WTC11 (cell line): Measurements from ENCODE around the gene ABCD2.

ENCODE experiments used
- CDX4 ChIP-seq: fragments of 250-450 bp; sonication (Bioruptor Pico); IDR thresholded peaks from 2 replicates; pipeline ENCODE4 v1.9.0; 2021; ENCODE audit warnings: moderate library complexity, mild to moderate bottlenecking, inconsistent platforms, borderline replicate concordance
- PREB ChIP-seq: sonication (generic); formaldehyde crosslinking; IDR thresholded peaks from 2 replicates; pipeline ENCODE4 v1.8.1; 2022; ENCODE audit warnings: mild to moderate bottlenecking, missing genetic modification reagents, moderate library complexity, borderline replicate concordance
- ZNF138 ChIP-seq: sonication (generic); formaldehyde crosslinking; conservative IDR thresholded peaks from 2 replicates; pipeline ENCODE4 v1.8.1; 2022; ENCODE audit warnings: mild to moderate bottlenecking, moderate library complexity, missing genetic modification reagents

- no peak for TF ChIP-seq PREB (CRISPR knock-in tag)
- TF ChIP-seq CDX4 (CRISPR knock-in tag) = no peak
- no peak for TF ChIP-seq ZNF138 (CRISPR knock-in tag)
These were observed 3.4 kb downstream of the ABCD2 start for GRCh38 chr12:39616251-39616650.
